Uterus (tissue), 2 donors: ENCODE data around the gene DVL1.

ENCODE experiments used
- POLR2A ChIP-seq, 2 donors: fragments of 450-650 bp; IDR thresholded peaks; one replicate each; pipeline ENCODE4 v1.6.1; 2016; ENCODE audit warnings: antibody characterized with exemption in 2 of 2, mild to moderate bottlenecking in 1 of 2, moderate library complexity in 1 of 2
- TF ChIP-seq, protein P1 (sequence below), 4 experiments: fragments of 200-600 bp in 2 of 4; fragments of 450-650 bp in 2 of 4; sonication (generic) in 2 of 4; IDR thresholded peaks; one replicate each; pipeline ENCODE4 v1.5.1; 2016 to 2019; ENCODE audit warnings: antibody characterized with exemption in 4 of 4, mild to moderate bottlenecking in 2 of 4, moderate library complexity in 1 of 4

DNA sequence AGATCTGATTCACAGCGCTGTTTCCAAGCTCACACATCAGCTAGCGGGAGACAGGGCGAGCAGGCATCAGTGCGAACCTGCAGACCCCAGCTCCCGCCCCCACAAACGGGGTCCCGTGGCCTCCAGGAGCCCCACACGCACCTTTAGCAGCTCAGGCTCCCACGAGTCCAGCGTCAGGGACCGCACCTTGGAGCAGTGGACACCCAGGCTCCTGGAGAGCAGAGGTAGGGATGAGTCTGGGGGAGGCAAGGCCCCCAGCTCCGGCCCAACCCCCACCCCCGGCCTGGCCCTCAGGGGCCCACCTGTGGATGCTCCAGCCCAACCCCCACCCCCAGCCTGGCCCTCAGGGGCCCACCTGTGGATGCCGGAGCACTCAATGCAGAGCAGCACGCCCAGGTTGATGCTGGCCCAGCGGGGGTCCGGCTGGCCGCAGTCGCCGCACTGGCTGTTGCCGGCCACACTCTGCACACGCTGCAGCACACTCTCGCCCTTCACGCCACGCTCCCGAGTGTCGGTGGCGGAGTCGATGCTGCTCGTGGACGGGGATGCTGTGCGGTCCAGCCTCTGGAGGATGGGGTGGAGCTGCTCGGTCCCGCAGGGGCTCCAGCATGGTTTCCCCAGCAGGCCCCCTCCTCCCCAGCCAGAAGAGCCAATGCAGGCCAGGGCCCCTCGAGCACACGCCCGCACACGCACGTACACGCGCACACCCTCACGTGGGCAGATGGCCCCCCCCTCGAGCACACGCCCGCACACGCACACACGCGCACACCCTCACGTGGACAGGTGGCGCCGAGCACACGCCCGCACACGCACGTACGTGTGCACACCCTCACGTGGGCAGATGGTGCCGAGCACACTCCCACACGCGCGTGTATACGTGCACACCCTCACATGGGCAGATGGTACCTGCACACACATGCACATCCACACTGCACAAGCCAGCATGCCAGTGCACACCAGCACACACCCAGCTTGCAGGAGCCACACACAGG, 52.9 kb downstream of the DVL1 start:
- TF ChIP-seq, protein P1, sequence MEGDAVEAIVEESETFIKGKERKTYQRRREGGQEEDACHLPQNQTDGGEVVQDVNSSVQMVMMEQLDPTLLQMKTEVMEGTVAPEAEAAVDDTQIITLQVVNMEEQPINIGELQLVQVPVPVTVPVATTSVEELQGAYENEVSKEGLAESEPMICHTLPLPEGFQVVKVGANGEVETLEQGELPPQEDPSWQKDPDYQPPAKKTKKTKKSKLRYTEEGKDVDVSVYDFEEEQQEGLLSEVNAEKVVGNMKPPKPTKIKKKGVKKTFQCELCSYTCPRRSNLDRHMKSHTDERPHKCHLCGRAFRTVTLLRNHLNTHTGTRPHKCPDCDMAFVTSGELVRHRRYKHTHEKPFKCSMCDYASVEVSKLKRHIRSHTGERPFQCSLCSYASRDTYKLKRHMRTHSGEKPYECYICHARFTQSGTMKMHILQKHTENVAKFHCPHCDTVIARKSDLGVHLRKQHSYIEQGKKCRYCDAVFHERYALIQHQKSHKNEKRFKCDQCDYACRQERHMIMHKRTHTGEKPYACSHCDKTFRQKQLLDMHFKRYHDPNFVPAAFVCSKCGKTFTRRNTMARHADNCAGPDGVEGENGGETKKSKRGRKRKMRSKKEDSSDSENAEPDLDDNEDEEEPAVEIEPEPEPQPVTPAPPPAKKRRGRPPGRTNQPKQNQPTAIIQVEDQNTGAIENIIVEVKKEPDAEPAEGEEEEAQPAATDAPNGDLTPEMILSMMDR (IDR thresholded peaks at IDR 0.05): no peak
- TF ChIP-seq POLR2A (IDR thresholded peaks at IDR 0.05): no peak
